Omental fat pad (tissue), 4 donors: ENCODE measurements around the gene MYO15B. TPM values are rescaled to one million over a fixed set of nuclear protein-coding genes. Genes with fewer than 3 reads are reported as not detected.

Experiments used
- ATAC-seq: fragments of 150-250 bp; one replicate; pipeline ENCODE4 v1.9.1; 2016; ENCODE audit warnings: mild to moderate bottlenecking, moderate library complexity; ENCODE audit not compliant: low FRiP score
- DNase-seq: peaks from one replicate; pipeline ENCODE4 v3.0.0-alpha.2; 2019; ENCODE audit warnings: low spot score
- total RNA-seq, 4 donors: library from RNA; depleted of rRNA; stranded (reverse); fragments of >200 nt; gene quantifications; one replicate each; pipeline ENCODE4 v1.1.0, GENCODE V29; 2016
- TF ChIP-seq, protein P1 (sequence below), 3 donors: fragments of 450-650 bp; IDR thresholded peaks; one replicate each; pipeline ENCODE4 v1.5.1; 2016 to 2017; ENCODE audit warnings: antibody characterized with exemption in 3 of 3, mild to moderate bottlenecking in 3 of 3, moderate library complexity in 2 of 3

Gene MYO15B
- total RNA-seq, 4 donors from 2014 or later = 58.4 to 187 (median 74.3) TPM

DNA sequence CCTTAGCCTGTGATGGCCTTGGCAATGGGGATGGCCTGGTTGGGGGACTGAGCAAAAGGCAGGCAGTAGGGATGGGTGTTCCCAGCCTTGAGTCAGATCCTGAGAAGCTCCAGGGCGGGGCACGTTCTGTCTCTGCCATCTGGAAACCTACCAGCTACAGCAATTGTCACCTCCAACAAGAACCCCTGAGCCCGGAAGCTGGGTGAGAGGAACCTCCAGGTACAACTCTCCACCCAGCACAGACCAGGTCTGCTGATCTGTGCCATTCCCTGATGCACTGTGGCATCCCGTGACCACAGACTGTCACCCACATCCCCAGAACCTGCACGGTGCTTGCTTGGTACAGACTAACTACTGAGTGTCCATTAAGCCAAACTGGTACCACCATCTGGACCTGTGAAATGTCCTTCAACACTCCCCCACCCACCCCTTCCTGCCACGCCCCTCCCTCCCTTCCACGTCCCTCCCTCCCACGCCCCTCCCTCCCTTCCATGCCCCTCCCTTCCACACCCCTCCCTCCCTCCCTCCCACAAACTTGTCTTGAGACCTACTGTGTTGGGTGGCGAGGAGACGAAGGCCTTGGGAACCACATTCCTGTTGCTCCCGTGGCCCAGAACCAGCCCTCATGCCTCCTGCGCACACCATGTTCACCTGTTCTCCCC lies 16.6 kb downstream of the MYO15B start:
- DNase-seq (no peak), ATAC-seq (no peak)
- TF ChIP-seq, protein P1, sequence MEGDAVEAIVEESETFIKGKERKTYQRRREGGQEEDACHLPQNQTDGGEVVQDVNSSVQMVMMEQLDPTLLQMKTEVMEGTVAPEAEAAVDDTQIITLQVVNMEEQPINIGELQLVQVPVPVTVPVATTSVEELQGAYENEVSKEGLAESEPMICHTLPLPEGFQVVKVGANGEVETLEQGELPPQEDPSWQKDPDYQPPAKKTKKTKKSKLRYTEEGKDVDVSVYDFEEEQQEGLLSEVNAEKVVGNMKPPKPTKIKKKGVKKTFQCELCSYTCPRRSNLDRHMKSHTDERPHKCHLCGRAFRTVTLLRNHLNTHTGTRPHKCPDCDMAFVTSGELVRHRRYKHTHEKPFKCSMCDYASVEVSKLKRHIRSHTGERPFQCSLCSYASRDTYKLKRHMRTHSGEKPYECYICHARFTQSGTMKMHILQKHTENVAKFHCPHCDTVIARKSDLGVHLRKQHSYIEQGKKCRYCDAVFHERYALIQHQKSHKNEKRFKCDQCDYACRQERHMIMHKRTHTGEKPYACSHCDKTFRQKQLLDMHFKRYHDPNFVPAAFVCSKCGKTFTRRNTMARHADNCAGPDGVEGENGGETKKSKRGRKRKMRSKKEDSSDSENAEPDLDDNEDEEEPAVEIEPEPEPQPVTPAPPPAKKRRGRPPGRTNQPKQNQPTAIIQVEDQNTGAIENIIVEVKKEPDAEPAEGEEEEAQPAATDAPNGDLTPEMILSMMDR (IDR thresholded peaks at IDR 0.05) = no peak

DNA sequence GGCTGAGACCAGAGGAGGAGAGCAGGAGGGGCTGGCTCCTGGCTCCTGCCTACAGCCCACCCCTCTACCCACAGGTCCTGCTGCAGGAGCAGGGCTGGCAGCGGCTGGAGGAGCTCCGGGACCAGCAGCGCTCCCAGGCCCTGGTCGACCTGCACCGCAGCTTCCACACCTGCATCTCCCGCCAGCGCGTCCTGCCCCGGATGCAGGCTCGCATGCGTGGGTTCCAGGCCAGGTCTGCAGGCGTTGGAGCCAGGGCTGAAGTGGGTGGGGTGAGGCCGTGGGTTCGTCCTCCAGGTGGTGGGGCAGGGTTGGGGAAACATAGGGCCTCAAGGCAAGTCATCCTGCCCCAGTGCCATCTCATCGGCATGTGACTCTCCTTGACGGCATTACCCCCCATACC lies 18.2 kb downstream of the MYO15B start:
- DNase-seq (no peak), ATAC-seq (no peak)
- TF ChIP-seq, protein P1 (IDR thresholded peaks at IDR 0.05) = no peak

DNA sequence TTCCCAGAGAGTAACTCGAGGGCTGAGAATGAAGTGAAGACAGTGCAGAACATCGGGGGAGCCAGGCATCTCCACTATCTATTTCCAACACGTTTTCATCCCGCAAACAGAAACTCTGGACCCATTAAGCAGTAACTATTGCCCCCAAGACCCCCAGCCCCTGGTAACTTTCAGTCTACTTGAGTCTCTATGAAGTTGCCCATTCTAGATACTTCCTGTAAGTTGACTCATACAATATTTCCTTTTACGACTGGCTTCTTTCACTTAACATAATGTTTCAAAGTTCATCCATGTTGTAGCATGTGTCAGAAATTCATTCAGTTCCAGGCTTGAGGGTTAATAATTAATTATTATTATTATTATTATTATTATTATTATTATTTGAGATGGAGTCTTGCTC lies 19.5 kb downstream of the MYO15B start:
- TF ChIP-seq, protein P1 (IDR thresholded peaks at IDR 0.05) = no peak
- ATAC-seq = no peak
- no peak for DNase-seq

DNA sequence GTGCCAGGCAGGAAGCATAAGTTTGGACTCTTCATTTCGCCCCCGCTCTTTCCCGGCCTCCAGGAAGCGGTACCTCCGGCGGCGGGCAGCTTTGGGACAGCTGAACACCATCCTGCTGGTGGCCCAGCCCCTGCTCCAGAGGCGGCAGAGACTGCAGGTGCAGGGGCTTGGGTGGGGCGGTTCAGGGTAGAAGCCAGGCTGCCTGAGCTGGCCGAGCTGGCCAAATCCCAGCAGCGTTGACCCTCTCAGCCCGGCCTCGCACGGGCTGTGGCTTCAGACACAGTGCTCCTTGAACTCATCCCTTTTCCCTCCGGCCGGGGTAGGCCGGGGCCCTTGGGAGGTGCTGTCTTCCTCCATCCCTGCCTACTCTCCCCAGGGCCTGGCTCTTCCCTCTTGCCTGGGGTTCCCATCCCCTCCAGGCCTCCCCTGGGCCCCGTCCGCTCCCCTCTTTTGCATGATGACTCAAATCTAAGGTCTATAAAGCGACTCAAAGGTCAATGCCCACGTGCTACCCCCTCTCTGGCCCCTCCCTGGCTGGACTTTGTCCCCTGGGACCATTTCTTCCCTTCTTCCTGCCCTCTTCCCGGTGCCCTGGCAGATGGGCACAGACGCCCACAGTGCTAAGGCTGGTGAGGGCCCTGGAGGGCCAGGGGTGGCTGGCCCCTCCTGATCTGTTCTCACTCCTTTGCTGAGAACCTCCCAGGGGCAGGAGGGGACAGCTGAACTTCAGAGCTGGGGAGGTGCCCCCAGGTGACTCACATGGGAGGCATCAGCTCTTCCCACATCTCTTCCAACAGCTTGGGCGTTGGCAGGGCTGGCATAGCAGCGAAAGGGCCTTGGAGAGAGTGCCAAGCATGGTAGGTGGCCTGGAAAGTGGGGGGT lies 22.7 kb downstream of the MYO15B start:
- TF ChIP-seq, protein P1 (IDR thresholded peaks at IDR 0.05) = no peak
- ATAC-seq (no peak), DNase-seq (no peak)

DNA sequence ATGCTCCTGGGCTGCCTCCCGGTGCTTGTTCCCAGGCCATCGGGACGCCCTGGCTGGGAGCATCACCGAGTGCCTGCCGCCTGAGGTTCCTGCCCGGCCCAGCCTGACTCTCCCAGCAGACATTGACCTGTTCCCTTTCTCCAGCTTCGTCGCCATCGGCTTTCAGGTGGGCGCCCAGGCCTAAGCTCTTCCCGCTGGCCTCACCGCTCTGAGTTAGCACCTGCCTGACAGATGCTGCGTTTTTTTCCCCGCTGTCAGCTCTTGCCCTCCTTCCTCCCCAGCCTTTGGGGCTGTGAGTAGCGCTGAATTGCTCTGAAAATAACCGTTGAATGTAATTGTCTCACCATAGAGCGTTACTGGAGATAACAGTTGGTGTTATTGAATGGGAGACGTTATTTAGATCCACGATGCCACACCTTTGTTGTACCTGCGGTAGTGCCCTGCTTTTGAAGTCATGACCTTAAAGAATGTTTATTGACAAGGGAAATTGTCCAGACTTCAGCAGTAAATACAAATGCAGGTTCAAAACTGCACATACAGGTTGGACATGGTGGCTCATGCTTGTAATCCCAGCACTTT lies 24.3 kb downstream of the MYO15B start:
- DNase-seq (no peak), ATAC-seq (no peak)

DNA sequence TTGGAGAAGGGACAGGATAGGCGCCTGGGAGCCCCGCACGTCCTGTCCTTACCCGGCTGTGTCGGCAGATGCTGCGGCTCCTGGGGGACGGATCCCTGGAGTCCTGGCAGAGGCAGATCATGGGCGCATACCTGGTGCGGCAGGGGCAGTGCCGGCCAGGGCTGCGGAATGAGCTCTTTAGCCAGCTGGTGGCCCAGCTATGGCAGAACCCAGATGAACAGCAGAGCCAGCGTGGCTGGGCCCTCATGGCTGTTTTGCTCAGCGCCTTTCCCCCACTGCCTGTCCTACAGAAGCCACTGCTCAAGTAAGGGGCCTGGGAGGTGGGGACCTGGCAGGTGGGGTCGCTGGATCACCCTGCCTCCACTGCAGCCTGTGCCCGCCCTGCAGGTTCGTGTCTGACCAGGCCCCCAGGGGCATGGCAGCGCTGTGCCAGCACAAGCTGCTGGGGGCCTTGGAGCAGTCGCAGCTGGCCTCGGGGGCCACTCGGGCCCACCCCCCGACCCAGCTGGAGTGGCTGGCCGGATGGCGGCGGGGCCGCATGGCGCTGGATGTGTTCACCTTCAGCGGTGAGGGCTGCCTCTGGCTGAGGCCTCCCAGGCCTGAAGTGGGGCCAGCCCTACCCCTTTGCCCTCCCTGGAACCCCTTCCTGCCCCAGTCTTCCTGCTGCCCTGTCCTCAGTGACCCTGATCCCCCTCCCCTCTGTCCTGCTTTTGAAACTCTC lies 25.5 kb downstream of the MYO15B start:
- DNase-seq = no peak
- no peak for ATAC-seq

More for the DNA sequence above, 24.3 kb downstream of the MYO15B start:
- TF ChIP-seq, protein P1 (IDR thresholded peaks at IDR 0.05) = no peak

More for the DNA sequence above, 25.5 kb downstream of the MYO15B start:
- TF ChIP-seq, protein P1 (IDR thresholded peaks at IDR 0.05) = no peak
